ENCODE results near the gene ATXN1.
A peak's percentile ranks its signal among the peaks of the same experiment; 100 is the strongest.
"Not testable (repeated sequence)": the region's sequence is repeated elsewhere in the genome, so short reads cannot be mapped to it uniquely, and the experiment has no call there.

Gene ATXN1

GRCh38 chr6:16635291-16635809 lies 125.9 kb downstream of the ATXN1 start:
- DNase-seq, result no peak

GRCh38 chr6:16634855-16635254 lies 126.4 kb downstream of the ATXN1 start:
- DNase-seq, result no peak

GRCh38 chr6:16633961-16634360 lies 127.3 kb downstream of the ATXN1 start:
- no peak for DNase-seq

- DNase-seq, result no peak
These were observed 127.8 kb downstream of the ATXN1 start for GRCh38 chr6:16633465-16633864.

GRCh38 chr6:16632101-16632500 lies 129.2 kb downstream of the ATXN1 start:
- DNase-seq, result no peak

GRCh38 chr6:16630026-16630643 lies 131.1 kb downstream of the ATXN1 start:
- DNase-seq, result no peak

- DNase-seq, result not testable (repeated sequence)
These were observed 132.7 kb downstream of the ATXN1 start for GRCh38 chr6:16628580-16628979.

GRCh38 chr6:16626650-16627049 lies 134.6 kb downstream of the ATXN1 start:
- DNase-seq, result no peak

GRCh38 chr6:16625291-16626265 lies 135.7 kb downstream of the ATXN1 start:
- DNase-seq, result no peak

GRCh38 chr6:16624636-16625290 lies 136.5 kb downstream of the ATXN1 start:
- no peak for DNase-seq

- no peak for DNase-seq
These were observed 137.5 kb downstream of the ATXN1 start for GRCh38 chr6:16623731-16624130.

GRCh38 chr6:16623029-16623653 lies 138.1 kb downstream of the ATXN1 start:
- no peak for DNase-seq

- DNase-seq, result no peak
These were observed 139.1 kb downstream of the ATXN1 start for GRCh38 chr6:16622193-16622592.

- no peak for DNase-seq
These were observed 140.3 kb downstream of the ATXN1 start for GRCh38 chr6:16621002-16621401.

- no peak for DNase-seq
These were observed 141.5 kb downstream of the ATXN1 start for GRCh38 chr6:16619777-16620176.

GRCh38 chr6:16618962-16619361 lies 142.3 kb downstream of the ATXN1 start:
- no peak for DNase-seq

- DNase-seq, result not testable (repeated sequence)
These were observed 146.0 kb downstream of the ATXN1 start for GRCh38 chr6:16615215-16615614.

GRCh38 chr6:16614143-16614542 lies 147.1 kb downstream of the ATXN1 start:
- DNase-seq, result not testable (repeated sequence)

GRCh38 chr6:16613504-16613903 lies 147.8 kb downstream of the ATXN1 start:
- DNase-seq, result not testable (repeated sequence)

GRCh38 chr6:16608444-16608843 lies 152.8 kb downstream of the ATXN1 start:
- DNase-seq, result no peak

- no peak for DNase-seq
These were observed 159.2 kb downstream of the ATXN1 start for GRCh38 chr6:16602035-16602434.

- no peak for DNase-seq
These were observed 160.6 kb downstream of the ATXN1 start for GRCh38 chr6:16600701-16601100.

- DNase-seq, result peak; percentile 9
These were observed 161.2 kb downstream of the ATXN1 start for GRCh38 chr6:16600026-16600425.
